Heart right ventricle (tissue), 16 donors: ENCODE results near the gene ST8SIA6. TPM values are rescaled to one million over a fixed set of nuclear protein-coding genes. Genes with fewer than 3 reads are reported as not detected.
A peak's percentile ranks its signal among the peaks of the same experiment; 100 is the strongest.

Experiments used
- ATAC-seq, 8 donors: fragments of 200-7000 bp; cut with Tn5 transposase; one replicate each; pipeline ENCODE4 v1.9.1; 2020; ENCODE audit warnings: mild to moderate bottlenecking in 8 of 8, moderate library complexity in 8 of 8, moderate number of reproducible peaks in 1 of 8
- DNase-seq, 2 donors: peaks; one replicate each; pipeline ENCODE4 v3.0.0-alpha.2; 2020
- H3K27ac ChIP-seq, 10 donors: fragments of 200-600 bp; sonication (generic) in 2 of 10; one replicate each; pipeline versions ENCODE4 v1.5.0 to v1.8.0; 2020 to 2022; ENCODE audit warnings: mild to moderate bottlenecking in 3 of 10
- H3K27me3 ChIP-seq, 7 donors: fragments of 200-600 bp; one replicate each; pipeline ENCODE4 v1.8.0; 2021 to 2022; ENCODE audit warnings: mild to moderate bottlenecking in 2 of 7
- H3K36me3 ChIP-seq, 9 donors: fragments of 200-600 bp; sonication (generic) in 1 of 9; one replicate each; pipeline versions ENCODE4 v1.5.0 to v1.8.0; 2020 to 2022; ENCODE audit warnings: mild to moderate bottlenecking in 2 of 9
- H3K4me1 ChIP-seq, 9 donors: fragments of 200-600 bp; sonication (generic) in 1 of 9; one replicate each; pipeline versions ENCODE4 v1.5.0 to v1.8.0; 2020 to 2022; ENCODE audit warnings: mild to moderate bottlenecking in 4 of 9
- H3K4me3 ChIP-seq, 10 donors: fragments of 200-600 bp; sonication (generic) in 2 of 10; one replicate each; pipeline versions ENCODE4 v1.5.0 to v1.8.0; 2020 to 2022; ENCODE audit warnings: mild to moderate bottlenecking in 7 of 10, moderate library complexity in 2 of 10
- H3K9me3 ChIP-seq, 11 donors: fragments of 200-600 bp in 10 of 11; sonication (generic) in 2 of 11; one replicate each; pipeline versions ENCODE4 v1.5.0 to v1.8.0; 2013 to 2022; ENCODE audit warnings: mild to moderate bottlenecking in 2 of 11, control low read depth in 1 of 11, moderate library complexity in 1 of 11
- WGBS, 2 donors: extraction: QIAGEN DNeasy Blood & Tissue Kit; methylation state at CpG; one replicate each; pipeline ENCODE4 v1.1.7; 2013; ENCODE audit warnings: inconsistent platforms in 1 of 2; 5-methylcytosine and 5-hydroxymethylcytosine counted together
- intact Hi-C, 10 donors: fragments of 100-400 bp; cut with DNase I; formaldehyde crosslinking; loops; one replicate each; pipeline versions ENCODE4 v1.11.1 to v1.14.2; 2022
- polyA plus RNA-seq, 2 donors: library from polyadenylated mRNA; stranded (reverse); fragments of 200-250 nt; gene quantifications; one replicate each; pipeline ENCODE4 v1.2.3, GENCODE V29; 2013
- total RNA-seq, 10 donors: library from RNA; stranded (reverse); fragmentation: NEBNext Ultra II Directional in 3 of 10; extraction: Animal tissue kit (Norgen Biotek cat#: 25700) in 3 of 10; gene quantifications; one replicate each; pipeline versions ENCODE4 v1.2.1 to v1.2.4, GENCODE V29; 2021 to 2023
- TF ChIP-seq, protein P1 (sequence below), 9 donors: fragments of 200-600 bp; sonication (generic) in 2 of 9; IDR thresholded peaks; one replicate each; pipeline versions ENCODE4 v1.5.0 to v1.8.0; 2021 to 2022; ENCODE audit warnings: antibody characterized with exemption in 9 of 9, mild to moderate bottlenecking in 5 of 9, moderate library complexity in 1 of 9
- donor health status: Arrhythmogenic right ventricular cardiomyopathy.
- donor health status: ischemic (EF 13 %, LVEDD 7.1; RV severe dilation, severe dysfunction).
- donor health status: healthy with polysubstance abuse.
- donor health status: DM: no; HTN: yes; CAD: no.
- donor health status: DM: no; HTN: no; CAD: no.
- donor health status: ischemic (EF 25% LVEDD 6.9; RV normal size, moderate dysfunction).
- donor health status: ischemic (EF 25% LVEDD 5.7; RV mildly dilated, moderate dysfunction).
- donor health status: healthy.
- donor health status: DM: yes; HTN: yes; CAD: no.
- donor health status: Ischemic cardiomyopathy.
- donor health status: ischemic (EF 35%, LVEDD 5.7; RV mildly dilated, moderate dysfunction).
- donor health status: nonischemic (EF 11% LVEDD 7.7; RV severe dilation, severe dysfunction).
- donor health status: DM: yes; HTN: yes; CAD: no.
- donor health status: PGD.
- donor health status: ischemic (EF 29% LVEDD 5.4; RV normal size, mild dysfunction).
- donor health status: nonischemic (EF 23%, LVEDD 6.1; RV moderate dilation, normal function).

ST8SIA6 gene
- total and polyA plus RNA-seq, 12 donors = 1.8 to 12.8 (median 8.1) TPM

DNA sequence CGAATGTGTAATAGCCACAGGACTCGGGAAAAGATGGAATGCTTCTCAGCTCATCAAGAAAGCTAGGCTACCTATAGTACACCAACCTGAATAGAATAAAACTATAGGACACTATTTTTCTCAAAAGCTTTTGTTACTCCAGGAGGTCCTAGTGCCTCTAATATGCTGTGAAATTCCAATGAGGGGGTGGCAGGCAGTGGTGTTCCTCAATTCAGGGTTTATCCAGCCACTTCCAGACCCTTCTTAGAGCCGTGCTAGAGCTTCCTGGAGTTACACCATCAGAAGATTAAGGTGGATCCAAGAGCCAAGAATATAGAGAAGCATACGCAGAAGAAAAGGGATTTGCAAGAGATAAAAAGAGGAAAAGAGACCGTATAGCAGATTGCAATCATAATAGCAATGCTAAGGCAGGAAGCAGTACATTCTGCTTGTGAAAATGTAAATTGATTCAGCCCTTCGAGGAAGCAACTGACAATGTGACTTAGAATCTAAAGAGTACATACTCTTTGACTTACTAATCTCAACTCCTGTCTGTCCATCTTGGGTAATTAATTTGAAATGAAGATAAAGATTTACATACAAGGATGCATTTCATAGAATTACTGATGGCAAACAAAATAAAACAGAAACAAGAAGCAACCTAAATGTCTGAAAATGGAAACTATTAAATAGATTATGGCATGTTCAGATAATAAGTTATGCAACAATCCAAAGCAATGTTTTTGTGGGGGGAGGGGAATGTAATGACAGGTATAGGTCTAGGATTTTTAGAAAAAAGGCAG is 2.1 kb downstream of the ST8SIA6 start:
- H3K27ac ChIP-seq = peak overlapping the region; percentile 22 to 89 (median 81)
- TF ChIP-seq, protein P1, sequence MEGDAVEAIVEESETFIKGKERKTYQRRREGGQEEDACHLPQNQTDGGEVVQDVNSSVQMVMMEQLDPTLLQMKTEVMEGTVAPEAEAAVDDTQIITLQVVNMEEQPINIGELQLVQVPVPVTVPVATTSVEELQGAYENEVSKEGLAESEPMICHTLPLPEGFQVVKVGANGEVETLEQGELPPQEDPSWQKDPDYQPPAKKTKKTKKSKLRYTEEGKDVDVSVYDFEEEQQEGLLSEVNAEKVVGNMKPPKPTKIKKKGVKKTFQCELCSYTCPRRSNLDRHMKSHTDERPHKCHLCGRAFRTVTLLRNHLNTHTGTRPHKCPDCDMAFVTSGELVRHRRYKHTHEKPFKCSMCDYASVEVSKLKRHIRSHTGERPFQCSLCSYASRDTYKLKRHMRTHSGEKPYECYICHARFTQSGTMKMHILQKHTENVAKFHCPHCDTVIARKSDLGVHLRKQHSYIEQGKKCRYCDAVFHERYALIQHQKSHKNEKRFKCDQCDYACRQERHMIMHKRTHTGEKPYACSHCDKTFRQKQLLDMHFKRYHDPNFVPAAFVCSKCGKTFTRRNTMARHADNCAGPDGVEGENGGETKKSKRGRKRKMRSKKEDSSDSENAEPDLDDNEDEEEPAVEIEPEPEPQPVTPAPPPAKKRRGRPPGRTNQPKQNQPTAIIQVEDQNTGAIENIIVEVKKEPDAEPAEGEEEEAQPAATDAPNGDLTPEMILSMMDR (IDR thresholded peaks at IDR 0.05) = no peak
- 36 to 45% methylated on average over 6 of the region's 6 CpGs for WGBS, 2 donors
- peak overlapping the region in 9 of 10 donors; percentile 51 to 72 (median 62) for H3K4me3 ChIP-seq
- peaks cover 0 to 35% (median 6%) of the 10 kb centered on the region in 9 donors for H3K36me3 ChIP-seq
- DNase-seq (no peak), ATAC-seq (peak in 1 of 8 donors; percentile 31)
- H3K27me3 ChIP-seq = peaks cover 0 to 44% (median 13%) of the 10 kb centered on the region in 7 donors
- peaks cover 0 to 37% (median 22%) of the 10 kb centered on the region in 11 donors for H3K9me3 ChIP-seq
- H3K4me1 ChIP-seq = peaks cover 0 to 18% (median 8%) of the 10 kb centered on the region in 9 donors
- intact Hi-C loops = loop anchor here in 2 of 10 donors (10.0 kb wide), 1 partner anchor 133 kb away; no protein-coding TSS in a partner anchor

DNA sequence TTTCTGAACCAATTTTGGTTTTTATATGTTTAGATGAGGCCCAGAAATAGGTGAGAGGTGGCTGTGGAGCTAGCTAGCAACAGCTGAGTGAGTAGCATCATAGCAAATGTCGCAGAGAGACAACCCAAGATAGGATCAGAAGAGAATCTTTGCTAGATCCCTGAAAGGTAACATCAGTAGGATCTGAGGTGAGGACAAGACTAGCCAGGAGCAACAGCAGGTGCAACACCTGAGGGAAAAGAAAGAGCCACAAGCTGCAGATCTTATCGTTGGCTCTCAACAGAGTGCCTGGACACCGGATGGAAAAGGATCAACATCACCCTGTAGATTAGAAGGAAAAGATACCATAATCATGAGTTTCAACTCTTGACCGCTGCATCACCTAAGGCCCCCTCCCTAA is 4.4 kb downstream of the ST8SIA6 start:
- TF ChIP-seq, protein P1 (IDR thresholded peaks at IDR 0.05) = no peak
- peaks cover 0 to 27% (median 19%) of the 10 kb centered on the region in 11 donors for H3K9me3 ChIP-seq
- peaks cover 0 to 35% (median 6%) of the 10 kb centered on the region in 9 donors for H3K36me3 ChIP-seq
- no peak for ATAC-seq
- no peak for DNase-seq
- peaks cover 0 to 20% (median 11%) of the 10 kb centered on the region in 9 donors for H3K4me1 ChIP-seq
- no peak overlapping the region for H3K27ac ChIP-seq
- H3K27me3 ChIP-seq = peaks cover 0 to 36% (median 5%) of the 10 kb centered on the region in 7 donors
- intact Hi-C loops = loop anchor here in 2 of 10 donors (10.0 kb wide), 1 partner anchor 135 kb away; no protein-coding TSS in a partner anchor
- 97% methylated on average over 4 of the region's 4 CpGs for WGBS, 2 donors
- no peak overlapping the region for H3K4me3 ChIP-seq

DNA sequence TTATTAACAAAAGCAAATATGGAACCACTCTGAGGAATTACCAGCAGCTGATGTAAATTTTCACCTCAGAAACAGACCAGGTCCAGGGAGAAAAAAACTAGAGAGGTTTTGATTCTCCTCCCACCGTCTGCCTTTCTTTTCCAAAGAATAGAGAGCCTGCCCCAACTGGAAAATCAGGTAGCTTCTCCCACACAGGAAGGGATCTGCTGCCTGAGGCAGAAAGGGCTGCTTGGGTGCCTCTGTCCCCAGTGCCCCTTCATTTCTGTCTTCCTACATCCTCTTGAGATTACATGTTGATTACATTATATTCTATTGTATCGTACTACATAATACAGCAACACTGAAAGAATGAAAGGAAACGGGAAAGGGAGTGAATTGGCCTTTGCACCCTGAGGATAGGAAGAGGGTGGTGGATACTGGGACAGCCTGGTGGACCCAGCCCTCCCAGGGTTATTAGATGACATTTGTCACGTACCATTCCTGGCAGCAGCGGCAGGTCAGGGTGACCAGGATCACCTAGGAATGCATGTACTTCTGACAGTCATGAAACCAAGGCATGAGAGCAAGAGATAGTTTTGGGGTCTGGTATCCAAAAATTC is 8.9 kb downstream of the ST8SIA6 start:
- intact Hi-C loops = no loop called here
- H3K27ac ChIP-seq = peak overlapping the region in 9 of 10 donors; percentile 52 to 80 (median 68)

DNA sequence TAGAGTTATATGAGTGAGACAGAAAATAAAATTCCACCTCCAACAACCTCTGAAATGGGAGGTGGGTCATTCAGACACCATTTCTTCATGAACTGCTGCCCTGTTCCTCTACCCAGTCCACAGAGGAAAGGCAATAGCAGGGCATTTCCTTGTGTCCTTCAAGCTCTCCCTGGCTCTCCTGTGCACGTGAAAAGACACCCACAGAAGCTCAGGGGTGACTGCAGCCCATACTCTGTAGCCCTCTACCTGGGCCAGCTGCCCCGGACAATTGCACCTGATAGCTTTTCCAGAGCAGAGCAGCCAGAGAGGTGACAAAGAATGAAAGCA is 10.0 kb downstream of the ST8SIA6 start:
- 47 to 50% methylated on average over 2 of the region's 2 CpGs for WGBS, 2 donors

More for the DNA sequence above, 8.9 kb downstream of the ST8SIA6 start:
- 50% methylated on average over 5 of the region's 5 CpGs for WGBS, 2 donors
- DNase-seq = peak in 1 of 2 donors; percentile 36
- Histone ChIP-seq H3K9me3 (peaks cover 0 to 27% (median 19%) of the 10 kb centered on the region in 11 donors), H3K27me3 (peaks cover 0 to 8% (median 0%) of the 10 kb centered on the region in 7 donors), H3K4me3 (peak overlapping the region in 1 of 10 donors; percentile 3), H3K4me1 (peaks cover 0 to 42% (median 11%) of the 10 kb centered on the region in 9 donors), H3K36me3 (peaks cover 0 to 28% (median 6%) of the 10 kb centered on the region in 9 donors)
- TF ChIP-seq, protein P1 (IDR thresholded peaks at IDR 0.05) = no peak
- peak; percentile 28 to 90 (median 77) for ATAC-seq

More for the DNA sequence above, 10.0 kb downstream of the ST8SIA6 start:
- Histone ChIP-seq H3K27me3 (peaks cover 0 to 8% (median 0%) of the 10 kb centered on the region in 7 donors), H3K9me3 (peaks cover 0 to 17% (median 15%) of the 10 kb centered on the region in 11 donors), H3K36me3 (peaks cover 0 to 16% (median 3%) of the 10 kb centered on the region in 9 donors), H3K4me1 (peaks cover 0 to 51% (median 14%) of the 10 kb centered on the region in 9 donors), H3K4me3 (peak overlapping the region in 1 of 10 donors; percentile 1), H3K27ac (peak overlapping the region; percentile 18 to 80 (median 62))
- peak in 2 of 8 donors; percentile 26 to 37 for ATAC-seq
- DNase-seq = no peak
- intact Hi-C loops = no loop called here
- TF ChIP-seq, protein P1 (IDR thresholded peaks at IDR 0.05) = no peak
